Measurements from ENCODE around the gene SOD2. TPM values are rescaled to one million over a fixed set of nuclear protein-coding genes. Genes with fewer than 3 reads are reported as not detected.

The SOD2 gene
- total and polyA plus RNA-seq, 4 donors, result 143 to 952 (median 507) TPM

DNA sequence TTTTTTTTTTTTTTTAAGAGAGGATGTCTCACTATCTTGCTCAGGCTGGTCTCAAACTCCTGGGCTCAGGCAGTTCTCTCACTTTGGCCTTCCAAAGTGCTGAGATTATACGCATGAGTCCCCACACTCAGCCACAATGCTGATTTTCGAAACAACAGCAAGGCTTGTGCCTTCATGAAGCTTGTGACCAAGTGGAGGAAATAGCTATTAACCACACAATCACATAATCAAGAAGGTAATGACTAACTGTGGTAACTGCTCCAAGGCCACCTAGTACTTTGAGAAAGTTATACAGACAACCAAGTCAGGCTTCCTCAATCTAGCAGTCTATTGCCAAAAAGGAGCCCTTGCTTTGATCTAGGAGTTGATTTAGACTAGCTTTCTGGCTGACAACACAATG is 46.3 kb downstream of the SOD2 start:
- Histone ChIP-seq H3K9ac (ENCODE audit: low read depth in 1 of 2, low read length in 2 of 2) (no peak overlapping the region), H3K4me3 (ENCODE audit: low read depth in 1 of 3, low read length in 3 of 3) (no peak overlapping the region), H3K4me1 (ENCODE audit: control insufficient read depth in 4 of 4, insufficient read depth in 4 of 4, low read length in 3 of 4) (no peaks in the 10 kb centered on the region), H3K36me3 (ENCODE audit: control insufficient read depth in 4 of 4, insufficient read depth in 3 of 4, low read depth in 1 of 4, low read length in 3 of 4) (peaks cover 0 to 2% (median 0%) of the 10 kb centered on the region in 4 donors), H3K27ac (ENCODE audit: low read depth in 1 of 2, low read length in 2 of 2) (no peak overlapping the region), H3K27me3 (ENCODE audit: control insufficient read depth in 4 of 4, insufficient read depth in 4 of 4, low read length in 3 of 4) (no peaks in the 10 kb centered on the region), H3K9me3 (ENCODE audit: control insufficient read depth in 4 of 4, low read length in 3 of 4) (no peaks in the 10 kb centered on the region)
- 95% methylated on average over 2 of the region's 2 CpGs for WGBS
- TF ChIP-seq, protein P1, sequence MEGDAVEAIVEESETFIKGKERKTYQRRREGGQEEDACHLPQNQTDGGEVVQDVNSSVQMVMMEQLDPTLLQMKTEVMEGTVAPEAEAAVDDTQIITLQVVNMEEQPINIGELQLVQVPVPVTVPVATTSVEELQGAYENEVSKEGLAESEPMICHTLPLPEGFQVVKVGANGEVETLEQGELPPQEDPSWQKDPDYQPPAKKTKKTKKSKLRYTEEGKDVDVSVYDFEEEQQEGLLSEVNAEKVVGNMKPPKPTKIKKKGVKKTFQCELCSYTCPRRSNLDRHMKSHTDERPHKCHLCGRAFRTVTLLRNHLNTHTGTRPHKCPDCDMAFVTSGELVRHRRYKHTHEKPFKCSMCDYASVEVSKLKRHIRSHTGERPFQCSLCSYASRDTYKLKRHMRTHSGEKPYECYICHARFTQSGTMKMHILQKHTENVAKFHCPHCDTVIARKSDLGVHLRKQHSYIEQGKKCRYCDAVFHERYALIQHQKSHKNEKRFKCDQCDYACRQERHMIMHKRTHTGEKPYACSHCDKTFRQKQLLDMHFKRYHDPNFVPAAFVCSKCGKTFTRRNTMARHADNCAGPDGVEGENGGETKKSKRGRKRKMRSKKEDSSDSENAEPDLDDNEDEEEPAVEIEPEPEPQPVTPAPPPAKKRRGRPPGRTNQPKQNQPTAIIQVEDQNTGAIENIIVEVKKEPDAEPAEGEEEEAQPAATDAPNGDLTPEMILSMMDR (IDR thresholded peaks at IDR 0.05; ENCODE audit: low read depth, low read length, missing input control), result no peak
- TF ChIP-seq HNF4G (IDR thresholded peaks at IDR 0.05) (no peak), TAF1 (conservative IDR thresholded peaks at IDR 0.05) (no peak), FOXA1 (IDR thresholded peaks at IDR 0.05) (no peak), GABPA (IDR thresholded peaks at IDR 0.05 in 1 of 2, conservative IDR thresholded peaks at IDR 0.05 in 1 of 2) (no peak), EGR1 (IDR thresholded peaks at IDR 0.05; ENCODE audit: low read depth in 2 of 2) (no peak), RAD21 (IDR thresholded peaks at IDR 0.05) (no peak), JUND (IDR thresholded peaks at IDR 0.05) (no peak), YY1 (IDR thresholded peaks at IDR 0.05) (no peak), HNF4A (conservative IDR thresholded peaks at IDR 0.05) (no peak), RXRA (IDR thresholded peaks at IDR 0.05) (no peak)
- TF ChIP-seq, protein P2, sequence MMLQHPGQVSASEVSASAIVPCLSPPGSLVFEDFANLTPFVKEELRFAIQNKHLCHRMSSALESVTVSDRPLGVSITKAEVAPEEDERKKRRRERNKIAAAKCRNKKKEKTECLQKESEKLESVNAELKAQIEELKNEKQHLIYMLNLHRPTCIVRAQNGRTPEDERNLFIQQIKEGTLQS (IDR thresholded peaks at IDR 0.05), result no peak
- TF ChIP-seq, protein P3, sequence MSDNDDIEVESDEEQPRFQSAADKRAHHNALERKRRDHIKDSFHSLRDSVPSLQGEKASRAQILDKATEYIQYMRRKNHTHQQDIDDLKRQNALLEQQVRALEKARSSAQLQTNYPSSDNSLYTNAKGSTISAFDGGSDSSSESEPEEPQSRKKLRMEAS (IDR thresholded peaks at IDR 0.05), result no peak
- TF ChIP-seq, protein P4, sequence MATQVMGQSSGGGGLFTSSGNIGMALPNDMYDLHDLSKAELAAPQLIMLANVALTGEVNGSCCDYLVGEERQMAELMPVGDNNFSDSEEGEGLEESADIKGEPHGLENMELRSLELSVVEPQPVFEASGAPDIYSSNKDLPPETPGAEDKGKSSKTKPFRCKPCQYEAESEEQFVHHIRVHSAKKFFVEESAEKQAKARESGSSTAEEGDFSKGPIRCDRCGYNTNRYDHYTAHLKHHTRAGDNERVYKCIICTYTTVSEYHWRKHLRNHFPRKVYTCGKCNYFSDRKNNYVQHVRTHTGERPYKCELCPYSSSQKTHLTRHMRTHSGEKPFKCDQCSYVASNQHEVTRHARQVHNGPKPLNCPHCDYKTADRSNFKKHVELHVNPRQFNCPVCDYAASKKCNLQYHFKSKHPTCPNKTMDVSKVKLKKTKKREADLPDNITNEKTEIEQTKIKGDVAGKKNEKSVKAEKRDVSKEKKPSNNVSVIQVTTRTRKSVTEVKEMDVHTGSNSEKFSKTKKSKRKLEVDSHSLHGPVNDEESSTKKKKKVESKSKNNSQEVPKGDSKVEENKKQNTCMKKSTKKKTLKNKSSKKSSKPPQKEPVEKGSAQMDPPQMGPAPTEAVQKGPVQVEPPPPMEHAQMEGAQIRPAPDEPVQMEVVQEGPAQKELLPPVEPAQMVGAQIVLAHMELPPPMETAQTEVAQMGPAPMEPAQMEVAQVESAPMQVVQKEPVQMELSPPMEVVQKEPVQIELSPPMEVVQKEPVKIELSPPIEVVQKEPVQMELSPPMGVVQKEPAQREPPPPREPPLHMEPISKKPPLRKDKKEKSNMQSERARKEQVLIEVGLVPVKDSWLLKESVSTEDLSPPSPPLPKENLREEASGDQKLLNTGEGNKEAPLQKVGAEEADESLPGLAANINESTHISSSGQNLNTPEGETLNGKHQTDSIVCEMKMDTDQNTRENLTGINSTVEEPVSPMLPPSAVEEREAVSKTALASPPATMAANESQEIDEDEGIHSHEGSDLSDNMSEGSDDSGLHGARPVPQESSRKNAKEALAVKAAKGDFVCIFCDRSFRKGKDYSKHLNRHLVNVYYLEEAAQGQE (IDR thresholded peaks at IDR 0.05), result no peak
- DNase-seq (ENCODE audit: low spot score), result no peak

DNA sequence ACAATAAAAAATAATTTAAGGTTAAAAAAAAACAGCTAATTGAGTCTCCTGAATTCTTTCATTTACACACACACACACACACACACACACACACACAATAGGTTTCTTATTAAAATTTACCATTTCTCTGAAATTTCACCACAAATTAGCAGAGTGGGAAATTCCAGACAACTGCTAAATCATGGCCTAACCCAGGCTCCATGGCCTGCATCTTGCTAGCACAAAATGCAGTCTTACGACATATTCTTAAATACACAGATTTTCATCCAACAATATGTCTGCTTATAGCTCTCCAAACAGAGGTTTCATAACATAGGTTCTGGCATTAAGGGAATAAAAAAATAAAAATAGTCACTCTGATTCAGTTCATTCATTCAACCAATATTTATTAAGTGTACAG is 46.9 kb downstream of the SOD2 start:
- Histone ChIP-seq H3K9me3 (ENCODE audit: control insufficient read depth in 4 of 4, low read length in 3 of 4) (no peaks in the 10 kb centered on the region), H3K27me3 (ENCODE audit: control insufficient read depth in 4 of 4, insufficient read depth in 4 of 4, low read length in 3 of 4) (no peaks in the 10 kb centered on the region), H3K4me1 (ENCODE audit: control insufficient read depth in 4 of 4, insufficient read depth in 4 of 4, low read length in 3 of 4) (no peaks in the 10 kb centered on the region), H3K4me3 (ENCODE audit: low read depth in 1 of 3, low read length in 3 of 3) (no peak overlapping the region), H3K9ac (ENCODE audit: low read depth in 1 of 2, low read length in 2 of 2) (no peak overlapping the region), H3K27ac (ENCODE audit: low read depth in 1 of 2, low read length in 2 of 2) (no peak overlapping the region), H3K36me3 (ENCODE audit: control insufficient read depth in 4 of 4, insufficient read depth in 3 of 4, low read depth in 1 of 4, low read length in 3 of 4) (peaks cover 0 to 2% (median 0%) of the 10 kb centered on the region in 4 donors)
- DNase-seq (ENCODE audit: low spot score), result no peak
- TF ChIP-seq FOXA1 (IDR thresholded peaks at IDR 0.05), result no peak
- no peak for TF ChIP-seq JUND (IDR thresholded peaks at IDR 0.05)
- TF ChIP-seq, protein P4 (IDR thresholded peaks at IDR 0.05), result no peak
- no peak for TF ChIP-seq HNF4A (conservative IDR thresholded peaks at IDR 0.05)
- no peak for TF ChIP-seq SP1 (IDR thresholded peaks at IDR 0.05)
- TF ChIP-seq, protein P2 (IDR thresholded peaks at IDR 0.05), result no peak
- TF ChIP-seq, protein P1 (IDR thresholded peaks at IDR 0.05; ENCODE audit: low read depth, low read length, missing input control), result no peak
- WGBS, result 93% methylated on average over 1 of the region's 1 CpG
